Kidney (tissue), 14 donors: ENCODE data around the gene CTNND2. TPM values are rescaled to one million over a fixed set of nuclear protein-coding genes. Genes with fewer than 3 reads are reported as not detected.

ENCODE experiments used
- DNase-seq, 5 donors: peaks; one replicate each; pipeline ENCODE4 v3.0.0-alpha.2; 2013 to 2020
- FAIRE-seq: peaks from 2 replicates; lab custom pipeline; 2012; peaks lifted over from hg19 to GRCh38; lab: Jason Lieb, UNC
- H3K27ac ChIP-seq, 2 donors: one replicate each; pipeline ENCODE4 v1.7.0; 2013; ENCODE audit warnings: low read depth in 2 of 2, low read length in 2 of 2, inconsistent platforms in 1 of 2
- H3K27me3 ChIP-seq: one replicate; pipeline ENCODE4 v1.7.1; 2013; ENCODE audit warnings: low read length, inconsistent platforms; ENCODE audit not compliant: control insufficient read depth, insufficient read depth
- H3K36me3 ChIP-seq, 3 donors: one replicate each; pipeline versions ENCODE4 v1.7.0 to v1.7.1; 2013; ENCODE audit warnings: low read length in 3 of 3, control low read depth in 1 of 3, inconsistent platforms in 1 of 3; ENCODE audit not compliant: insufficient read depth in 3 of 3, control insufficient read depth in 2 of 3
- H3K4me1 ChIP-seq, 3 donors: one replicate each; pipeline versions ENCODE4 v1.7.0 to v1.7.1; 2013; ENCODE audit warnings: low read length in 3 of 3, inconsistent platforms in 1 of 3, low read depth in 1 of 3; ENCODE audit not compliant: control insufficient read depth in 2 of 3, insufficient read depth in 2 of 3
- H3K4me3 ChIP-seq, 3 donors: one replicate each; pipeline versions ENCODE4 v1.7.0 to v1.8.1; 2013; ENCODE audit warnings: low read length in 3 of 3, control low read depth in 1 of 3, inconsistent platforms in 1 of 3
- H3K9ac ChIP-seq, 3 donors: one replicate each; pipeline versions ENCODE4 v1.7.0 to v1.7.1; 2013; ENCODE audit warnings: low read length in 3 of 3, control low read depth in 1 of 3, inconsistent platforms in 1 of 3
- H3K9me3 ChIP-seq, 3 donors: one replicate each; pipeline versions ENCODE4 v1.7.0 to v1.7.1; 2013; ENCODE audit warnings: low read length in 3 of 3, control low read depth in 1 of 3, inconsistent platforms in 1 of 3; ENCODE audit not compliant: control insufficient read depth in 2 of 3, insufficient read depth in 1 of 3
- intact Hi-C: fragments of 100-400 bp; cut with DNase I; formaldehyde crosslinking; loops from one replicate; pipeline ENCODE4 v1.11.1; 2022
- polyA plus RNA-seq: library from polyadenylated mRNA; stranded (reverse); fragments of 350-450 nt; fragmentation: Illumina TruSeq; extraction: RNeasy Lipid Tissue Mini Kit (QIAGEN cat#74804); gene quantifications from one replicate; pipeline ENCODE4 v1.2.3, GENCODE V29; 2014; ENCODE audit warnings: low read depth, low replicate concordance; ENCODE audit not compliant: insufficient read depth
- total RNA-seq: library from RNA; stranded (reverse); fragmentation: NEBNext Ultra II Directional; extraction: Animal tissue kit (Norgen Biotek cat#: 25700); gene quantifications from one replicate; pipeline ENCODE4 v1.2.1, GENCODE V29; 2021
- TF ChIP-seq, protein P1 (sequence below): IDR thresholded peaks from 3 replicates; pipeline ENCODE4 v1.5.1; 2012; ENCODE audit warnings: mild to moderate bottlenecking, moderate library complexity, borderline replicate concordance; ENCODE audit not compliant: insufficient read depth; ENCODE audit errors: extremely low read depth
- donor health status: control.
- donor health status: control.
- donor health status: control.
- donor health status: control.
- donor health status: control.
- donor health status: DM: yes; HTN: yes; CAD: no.
- donor health status: Normal renal cell carcinoma (clear cell type).

CTNND2 gene
- total and polyA plus RNA-seq, 2 donors from 2014 or later: 0.15 to 0.79 TPM

DNA sequence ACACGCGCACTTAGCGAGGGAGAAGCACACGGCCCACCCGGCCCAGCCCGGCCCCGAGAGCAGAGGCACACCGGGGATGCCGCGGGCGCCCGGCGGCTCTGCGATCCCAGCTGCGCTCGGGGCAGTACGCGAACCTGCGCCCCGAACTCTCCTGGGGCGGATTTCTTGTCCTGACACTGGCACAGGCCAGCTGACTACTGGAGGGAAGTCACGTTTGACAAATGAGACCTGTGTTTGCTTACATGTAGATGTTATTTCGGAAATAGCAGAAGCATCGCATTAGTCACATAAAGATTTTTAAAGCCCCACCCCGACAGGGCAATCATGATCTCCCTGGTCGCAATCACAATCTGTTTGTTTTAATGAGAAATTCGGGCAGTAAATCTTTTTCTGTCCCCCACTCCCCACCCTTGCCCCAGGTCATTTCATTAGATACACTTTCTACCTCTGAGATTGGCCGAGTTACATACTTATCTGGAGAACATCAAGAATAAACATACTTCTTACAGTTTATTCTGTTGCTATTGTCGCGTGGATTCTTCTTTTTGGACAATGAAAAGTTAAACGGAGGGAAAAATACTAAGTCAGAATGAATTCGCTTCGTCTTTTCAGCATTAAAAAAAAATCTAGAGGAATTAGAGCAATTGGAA is 518.9 kb downstream of the CTNND2 start:
- Histone ChIP-seq H3K27ac (no peak overlapping the region), H3K4me1 (peaks cover 0 to 4% (median 0%) of the 10 kb centered on the region in 3 donors), H3K9ac (no peak overlapping the region), H3K4me3 (peak overlapping the region in 1 of 3 donors; percentile 42), H3K36me3 (no peaks in the 10 kb centered on the region), H3K9me3 (no peaks in the 10 kb centered on the region), H3K27me3 (peaks cover 7% of the 10 kb centered on the region)
- intact Hi-C loops: no loop called here
- no peak for FAIRE-seq
- TF ChIP-seq, protein P1, sequence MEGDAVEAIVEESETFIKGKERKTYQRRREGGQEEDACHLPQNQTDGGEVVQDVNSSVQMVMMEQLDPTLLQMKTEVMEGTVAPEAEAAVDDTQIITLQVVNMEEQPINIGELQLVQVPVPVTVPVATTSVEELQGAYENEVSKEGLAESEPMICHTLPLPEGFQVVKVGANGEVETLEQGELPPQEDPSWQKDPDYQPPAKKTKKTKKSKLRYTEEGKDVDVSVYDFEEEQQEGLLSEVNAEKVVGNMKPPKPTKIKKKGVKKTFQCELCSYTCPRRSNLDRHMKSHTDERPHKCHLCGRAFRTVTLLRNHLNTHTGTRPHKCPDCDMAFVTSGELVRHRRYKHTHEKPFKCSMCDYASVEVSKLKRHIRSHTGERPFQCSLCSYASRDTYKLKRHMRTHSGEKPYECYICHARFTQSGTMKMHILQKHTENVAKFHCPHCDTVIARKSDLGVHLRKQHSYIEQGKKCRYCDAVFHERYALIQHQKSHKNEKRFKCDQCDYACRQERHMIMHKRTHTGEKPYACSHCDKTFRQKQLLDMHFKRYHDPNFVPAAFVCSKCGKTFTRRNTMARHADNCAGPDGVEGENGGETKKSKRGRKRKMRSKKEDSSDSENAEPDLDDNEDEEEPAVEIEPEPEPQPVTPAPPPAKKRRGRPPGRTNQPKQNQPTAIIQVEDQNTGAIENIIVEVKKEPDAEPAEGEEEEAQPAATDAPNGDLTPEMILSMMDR: no peak
- DNase-seq: peak in 3 of 5 donors; percentile 9 to 41 (median 20)

DNA sequence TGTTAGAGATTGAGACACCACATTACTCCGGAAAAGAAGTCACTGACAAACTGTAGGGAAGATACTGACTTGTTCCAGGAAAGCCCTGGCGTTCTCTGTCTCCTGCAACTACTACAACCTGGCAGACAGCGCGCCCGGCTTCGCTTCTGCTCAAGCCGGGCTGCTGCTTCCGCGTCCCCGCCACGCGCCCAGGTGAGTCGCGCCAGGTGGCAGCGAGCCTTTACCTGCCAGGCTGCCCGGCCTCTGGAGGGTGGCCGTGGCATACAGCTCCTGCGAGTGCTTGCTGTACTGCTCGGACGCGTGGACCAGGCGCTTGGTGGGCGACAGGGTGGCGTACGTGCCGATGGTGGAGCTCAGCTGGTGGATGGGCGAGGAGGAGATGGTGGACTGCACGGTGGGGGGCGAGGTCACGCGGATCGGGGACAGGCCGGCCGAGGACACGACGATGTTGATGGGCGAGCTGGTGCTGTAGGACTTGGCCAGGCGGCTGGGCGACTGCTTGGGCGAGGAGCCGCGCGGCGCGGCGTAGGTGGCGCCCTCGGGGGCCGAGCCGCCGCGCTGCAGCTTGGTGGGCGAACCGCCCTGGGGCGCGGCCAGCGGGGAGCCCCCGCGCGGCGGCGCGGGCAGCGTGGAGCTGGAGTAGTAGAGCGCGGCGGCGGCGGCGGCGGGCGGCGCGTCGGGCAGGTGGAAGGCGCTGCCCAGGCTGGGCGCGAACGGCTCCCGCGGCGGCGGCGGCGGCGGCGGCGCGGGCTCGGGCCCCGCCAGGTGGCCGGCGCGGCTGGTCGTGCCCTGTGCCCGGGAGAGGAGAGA is 519.6 kb downstream of the CTNND2 start:
- intact Hi-C loops: no loop called here
- peak overlapping the region in 1 of 3 donors; percentile 37 for H3K4me3 ChIP-seq
- no peaks in the 10 kb centered on the region for H3K36me3 ChIP-seq
- H3K9me3 ChIP-seq: no peaks in the 10 kb centered on the region
- H3K4me1 ChIP-seq: peaks cover 0 to 4% (median 0%) of the 10 kb centered on the region in 3 donors
- H3K27me3 ChIP-seq: peaks cover 7% of the 10 kb centered on the region
- FAIRE-seq: no peak
- peak; percentile 41 to 75 (median 61) for DNase-seq
- no peak overlapping the region for H3K27ac ChIP-seq
- peak overlapping the region in 1 of 3 donors; percentile 26 for H3K9ac ChIP-seq
- TF ChIP-seq, protein P1: peak; percentile 6

DNA sequence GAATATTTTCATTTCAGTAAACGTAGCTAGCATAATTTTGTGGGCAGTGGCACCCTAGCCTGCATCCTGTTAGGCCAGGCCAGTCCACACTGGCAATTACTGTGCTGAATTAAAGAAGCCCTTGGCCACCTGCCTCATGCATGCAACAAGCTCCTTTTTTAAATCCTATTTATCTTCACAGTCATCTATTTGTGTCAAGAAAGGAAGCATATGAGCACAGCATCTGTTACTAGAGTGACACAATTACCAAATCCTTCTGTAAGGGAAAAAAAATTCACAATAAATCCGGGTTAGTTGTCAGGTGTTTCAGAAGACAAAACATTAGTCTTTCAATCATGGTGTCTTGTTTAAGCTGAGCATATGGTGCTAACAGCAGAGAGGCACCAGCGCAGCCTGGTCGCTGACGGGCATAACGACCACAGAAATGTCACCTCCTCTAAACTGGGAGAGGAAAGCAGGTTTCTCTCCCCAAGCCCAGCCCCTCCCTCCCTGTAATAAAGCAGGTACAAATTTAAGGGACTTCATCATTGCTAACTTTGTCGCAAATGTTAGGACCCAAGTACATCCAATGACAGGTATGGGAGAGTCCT is 520.6 kb downstream of the CTNND2 start:
- TF ChIP-seq, protein P1: no peak
- H3K9ac ChIP-seq: no peak overlapping the region
- peaks cover 7% of the 10 kb centered on the region for H3K27me3 ChIP-seq
- H3K9me3 ChIP-seq: no peaks in the 10 kb centered on the region
- H3K4me1 ChIP-seq: peaks cover 0 to 4% (median 0%) of the 10 kb centered on the region in 3 donors
- no peaks in the 10 kb centered on the region for H3K36me3 ChIP-seq
- FAIRE-seq (no peak), DNase-seq (no peak)
- H3K27ac ChIP-seq: no peak overlapping the region
- H3K4me3 ChIP-seq: no peak overlapping the region
- intact Hi-C loops: no loop called here
